IPS-15b (cell line): ENCODE data around the gene CD4.

ENCODE experiments used
- H3K27me3 ChIP-seq: one replicate; pipeline ENCODE4 v1.6.1; 2013; ENCODE audit warnings: low read length; ENCODE audit not compliant: control insufficient read depth, insufficient read depth
- H3K36me3 ChIP-seq: one replicate; pipeline ENCODE4 v1.6.1; 2013; ENCODE audit warnings: low read length; ENCODE audit not compliant: control insufficient read depth, insufficient read depth
- H3K4me1 ChIP-seq: one replicate; pipeline ENCODE4 v1.6.1; 2013; ENCODE audit warnings: mild to moderate bottlenecking, low read length; ENCODE audit not compliant: control insufficient read depth, insufficient read depth
- H3K4me3 ChIP-seq: one replicate; pipeline ENCODE4 v1.5.1; 2013; ENCODE audit warnings: low read depth, low read length
- H3K9ac ChIP-seq: one replicate; pipeline ENCODE4 v1.6.1; 2013; ENCODE audit warnings: low read depth, mild to moderate bottlenecking, low read length
- H3K9me3 ChIP-seq: one replicate; pipeline ENCODE4 v1.6.1; 2013; ENCODE audit warnings: mild to moderate bottlenecking, low read length; ENCODE audit not compliant: control insufficient read depth, insufficient read depth

CD4 gene

GRCh38 chr12:6838854-6839253 lies 49.5 kb downstream of the CD4 start:
- no peak overlapping the region for H3K9ac ChIP-seq
- H3K9me3 ChIP-seq = no peaks in the 10 kb centered on the region
- no peaks in the 10 kb centered on the region for H3K4me1 ChIP-seq
- H3K27me3 ChIP-seq = no peaks in the 10 kb centered on the region
- no peak overlapping the region for H3K4me3 ChIP-seq
- peaks cover 45% of the 10 kb centered on the region for H3K36me3 ChIP-seq

GRCh38 chr12:6839482-6840201 lies 50.3 kb downstream of the CD4 start:
- H3K4me1 ChIP-seq = no peaks in the 10 kb centered on the region
- no peaks in the 10 kb centered on the region for H3K9me3 ChIP-seq
- H3K27me3 ChIP-seq = no peaks in the 10 kb centered on the region
- no peak overlapping the region for H3K9ac ChIP-seq
- peaks cover 49% of the 10 kb centered on the region for H3K36me3 ChIP-seq
- no peak overlapping the region for H3K4me3 ChIP-seq

GRCh38 chr12:6840330-6840729 lies 51.0 kb downstream of the CD4 start:
- H3K9ac ChIP-seq = no peak overlapping the region
- H3K27me3 ChIP-seq = no peaks in the 10 kb centered on the region
- no peaks in the 10 kb centered on the region for H3K4me1 ChIP-seq
- no peaks in the 10 kb centered on the region for H3K9me3 ChIP-seq
- peaks cover 56% of the 10 kb centered on the region for H3K36me3 ChIP-seq
- no peak overlapping the region for H3K4me3 ChIP-seq

GRCh38 chr12:6840761-6841515 lies 51.6 kb downstream of the CD4 start, which contains the start of gene GNB3:
TSS of gene GNB3 (plus strand) at chr12:6840925. CDS start at chr12:6841288, 363 bp downstream.
- H3K4me3 ChIP-seq = no peak within 1 kb of the TSS
- no peaks in the 10 kb centered on the region for H3K27me3 ChIP-seq
- H3K9me3 ChIP-seq = no peaks in the 10 kb centered on the region
- no peaks in the 10 kb centered on the region for H3K4me1 ChIP-seq
- no peak within 1 kb of the TSS for H3K9ac ChIP-seq
- H3K36me3 ChIP-seq = peaks cover 62% of the 10 kb centered on the region

GRCh38 chr12:6842075-6842474 lies 52.7 kb downstream of the CD4 start:
- no peaks in the 10 kb centered on the region for H3K27me3 ChIP-seq
- no peaks in the 10 kb centered on the region for H3K9me3 ChIP-seq
- peaks cover 65% of the 10 kb centered on the region for H3K36me3 ChIP-seq
- H3K4me1 ChIP-seq = no peaks in the 10 kb centered on the region
- no peak overlapping the region for H3K9ac ChIP-seq
- no peak overlapping the region for H3K4me3 ChIP-seq

GRCh38 chr12:6843118-6843902 lies 54.0 kb downstream of the CD4 start:
- Histone ChIP-seq H3K4me1 (no peaks in the 10 kb centered on the region), H3K4me3 (no peak overlapping the region), H3K27me3 (no peaks in the 10 kb centered on the region), H3K9me3 (no peaks in the 10 kb centered on the region), H3K36me3 (peaks cover 59% of the 10 kb centered on the region), H3K9ac (no peak overlapping the region)

GRCh38 chr12:6845395-6845794 lies 56.1 kb downstream of the CD4 start:
- Histone ChIP-seq H3K4me1 (no peaks in the 10 kb centered on the region), H3K9me3 (no peaks in the 10 kb centered on the region), H3K27me3 (no peaks in the 10 kb centered on the region), H3K4me3 (no peak overlapping the region), H3K36me3 (peaks cover 50% of the 10 kb centered on the region), H3K9ac (no peak overlapping the region)

GRCh38 chr12:6846316-6846869 lies 57.1 kb downstream of the CD4 start:
- peaks cover 50% of the 10 kb centered on the region for H3K36me3 ChIP-seq

GRCh38 chr12:6847676-6848075 lies 58.3 kb downstream of the CD4 start:
- peaks cover 52% of the 10 kb centered on the region for H3K36me3 ChIP-seq
- no peak overlapping the region for H3K9ac ChIP-seq
- H3K4me1 ChIP-seq = no peaks in the 10 kb centered on the region
- H3K27me3 ChIP-seq = no peaks in the 10 kb centered on the region
- no peak overlapping the region for H3K4me3 ChIP-seq
- H3K9me3 ChIP-seq = no peaks in the 10 kb centered on the region

More at GRCh38 chr12:6846316-6846869, 57.1 kb downstream of the CD4 start:
- no peaks in the 10 kb centered on the region for H3K27me3 ChIP-seq
- H3K9me3 ChIP-seq = no peaks in the 10 kb centered on the region
- no peaks in the 10 kb centered on the region for H3K4me1 ChIP-seq
- no peak overlapping the region for H3K9ac ChIP-seq
- H3K4me3 ChIP-seq = no peak overlapping the region

GRCh38 chr12:6849427-6849826 lies 60.1 kb downstream of the CD4 start:
- no peaks in the 10 kb centered on the region for H3K9me3 ChIP-seq
- H3K36me3 ChIP-seq = peaks cover 40% of the 10 kb centered on the region
- H3K4me3 ChIP-seq = no peak overlapping the region
- H3K9ac ChIP-seq = no peak overlapping the region
- H3K27me3 ChIP-seq = no peaks in the 10 kb centered on the region
- H3K4me1 ChIP-seq = peaks cover 4% of the 10 kb centered on the region

- H3K9me3 ChIP-seq = no peaks in the 10 kb centered on the region
- H3K4me1 ChIP-seq = peaks cover 4% of the 10 kb centered on the region
- H3K4me3 ChIP-seq = peak overlapping the region; percentile 100
- H3K27me3 ChIP-seq = no peaks in the 10 kb centered on the region
- H3K36me3 ChIP-seq = peaks cover 34% of the 10 kb centered on the region
- H3K9ac ChIP-seq = peak overlapping the region; percentile 71
These were observed 60.7 kb downstream of the CD4 start for GRCh38 chr12:6849976-6850560.
